Stimulated activated CD4-positive, alpha-beta T cell treated with anti-CD3 and anti-CD28 coated beads, Interleukin-12 subunit alpha, Interleukin-12 subunit beta, amount 100 ng/mL, for 24 hours (primary cell): Measurements from ENCODE around the gene XPNPEP1.
A peak's percentile ranks its signal among the peaks of the same experiment; 100 is the strongest.

Source experiments
- DNase-seq, 2 experiments: peaks; one replicate each; pipeline ENCODE4 v3.0.0-alpha.2; 2020; ENCODE audit warnings: low read depth in 2 of 2

The XPNPEP1 gene

GRCh38 chr10:109863775-109864174 lies 59.5 kb downstream of the XPNPEP1 start:
- no peak for DNase-seq

GRCh38 chr10:109862738-109863137 lies 60.6 kb downstream of the XPNPEP1 start:
- no peak for DNase-seq

DNA sequence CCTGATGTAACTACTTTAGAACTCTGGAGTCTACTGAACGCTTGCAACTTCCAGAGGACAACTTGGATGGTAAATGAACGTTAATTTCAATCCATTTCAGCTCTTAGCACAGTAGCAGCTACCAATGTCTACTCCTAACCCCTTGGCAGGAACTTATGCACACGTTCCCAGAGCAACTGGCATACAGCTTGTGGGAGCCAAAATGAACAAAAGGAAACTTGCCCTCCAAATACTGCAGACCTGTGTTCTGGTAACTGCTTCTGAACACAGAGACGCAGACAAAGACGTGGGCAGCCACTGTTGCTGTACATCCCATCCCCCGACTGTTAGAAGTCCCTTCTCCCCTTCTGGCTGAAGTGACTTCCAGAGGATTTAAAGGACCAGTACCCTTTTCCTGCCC lies 61.3 kb downstream of the XPNPEP1 start:
- no peak for DNase-seq

- DNase-seq, result no peak
Measured at GRCh38 chr10:109861081-109861480, 62.2 kb downstream of the XPNPEP1 start.

GRCh38 chr10:109859221-109859620 lies 64.1 kb downstream of the XPNPEP1 start:
- no peak for DNase-seq

DNA sequence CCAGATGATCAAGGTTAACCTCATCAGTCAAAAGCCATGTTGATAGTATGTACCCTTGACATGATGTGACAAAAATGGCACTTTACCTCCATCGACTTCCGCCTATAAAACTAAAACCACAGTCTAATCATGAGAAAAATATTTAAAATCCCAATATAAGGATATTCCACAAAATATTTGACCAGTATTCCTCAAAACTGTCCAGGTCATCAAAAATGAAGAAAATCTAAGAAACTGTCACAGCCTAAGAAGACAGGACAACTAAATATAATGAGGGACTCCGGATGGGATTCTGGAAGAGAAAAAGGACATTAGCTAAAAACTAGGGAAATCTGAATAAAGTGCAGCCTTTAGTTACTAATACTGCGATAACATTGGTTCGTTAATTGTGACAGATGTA lies 67.6 kb downstream of the XPNPEP1 start:
- no peak for DNase-seq

- no peak for DNase-seq
Measured at GRCh38 chr10:109853921-109854320, 69.4 kb downstream of the XPNPEP1 start.

- DNase-seq, result peak; percentile 54 to 69
Measured at GRCh38 chr10:109852475-109853037, 70.8 kb downstream of the XPNPEP1 start.

GRCh38 chr10:109851616-109852474 lies 71.5 kb downstream of the XPNPEP1 start:
- no peak for DNase-seq

DNA sequence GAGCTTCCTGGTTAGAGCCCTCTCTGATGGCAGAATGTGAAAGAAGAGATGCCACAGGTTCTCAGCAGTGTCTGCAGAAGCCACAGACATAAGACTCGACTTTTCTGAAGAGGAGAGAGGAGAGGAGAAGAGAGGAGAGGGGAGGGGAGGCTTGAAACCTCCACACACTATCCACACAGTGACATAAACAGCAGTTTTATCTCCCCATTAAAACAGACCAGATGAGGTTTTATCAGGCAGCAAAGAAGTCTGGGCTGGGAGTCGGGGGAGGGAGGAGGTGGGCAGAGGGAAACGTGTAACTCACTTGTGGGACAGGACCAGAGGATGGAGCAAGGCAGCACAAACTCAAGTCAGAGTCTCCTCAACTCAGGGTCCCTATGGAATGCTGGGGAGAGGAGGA lies 76.5 kb downstream of the XPNPEP1 start:
- DNase-seq, result no peak

DNA sequence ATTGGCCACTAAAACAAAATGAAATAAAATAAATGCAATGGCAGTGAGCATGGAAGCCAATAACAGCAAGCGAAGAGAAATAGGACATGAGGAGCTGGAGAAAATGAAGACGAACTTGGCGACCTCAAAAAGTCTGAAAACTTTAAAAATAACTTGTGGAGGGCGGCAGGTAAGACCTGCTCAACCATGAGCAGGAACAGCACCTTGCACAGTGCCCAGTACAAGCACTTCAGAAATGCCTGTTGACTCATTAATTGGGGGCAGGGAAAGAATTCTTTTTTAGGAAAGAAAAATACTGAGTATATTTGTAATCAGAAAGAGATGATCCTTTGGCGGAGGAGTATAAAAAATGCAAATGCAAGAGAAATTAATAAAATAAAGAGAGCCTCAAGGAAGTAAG lies 78.0 kb downstream of the XPNPEP1 start:
- no peak for DNase-seq

DNA sequence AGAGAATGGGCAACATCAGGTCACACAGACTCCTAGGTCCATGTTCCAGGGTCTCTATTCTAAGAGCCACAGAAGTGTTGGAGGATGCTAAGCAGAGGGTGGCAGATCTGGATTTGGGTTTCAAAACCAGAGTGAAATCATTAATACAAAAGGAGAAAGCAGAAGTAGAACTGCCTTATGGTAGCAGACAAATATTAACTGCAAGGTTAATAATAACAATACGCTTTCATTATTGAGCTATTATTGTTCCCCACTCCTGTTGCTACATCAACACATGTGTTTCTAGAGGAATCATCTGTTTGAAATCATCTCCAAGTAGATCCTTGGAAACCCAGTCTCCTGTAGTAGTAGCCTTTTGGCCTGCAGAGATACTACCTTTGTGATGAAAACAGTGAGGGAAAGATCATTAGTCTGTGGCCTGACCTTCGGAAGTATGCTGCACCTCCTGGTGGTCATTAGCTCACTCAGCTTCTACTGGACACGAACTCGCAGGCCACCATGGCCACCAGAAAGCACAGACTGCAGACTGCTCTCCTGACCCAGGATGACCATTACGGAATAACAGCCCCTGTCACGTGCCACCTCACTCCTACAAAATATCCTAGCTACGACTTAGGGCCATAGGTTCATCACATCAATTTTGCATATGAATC lies 84.6 kb downstream of the XPNPEP1 start:
- no peak for DNase-seq

GRCh38 chr10:109837384-109837783 lies 85.9 kb downstream of the XPNPEP1 start:
- no peak for DNase-seq

GRCh38 chr10:109835257-109835656 lies 88.1 kb downstream of the XPNPEP1 start:
- no peak for DNase-seq

- no peak for DNase-seq
Measured at GRCh38 chr10:109831846-109832245, 91.5 kb downstream of the XPNPEP1 start.

DNA sequence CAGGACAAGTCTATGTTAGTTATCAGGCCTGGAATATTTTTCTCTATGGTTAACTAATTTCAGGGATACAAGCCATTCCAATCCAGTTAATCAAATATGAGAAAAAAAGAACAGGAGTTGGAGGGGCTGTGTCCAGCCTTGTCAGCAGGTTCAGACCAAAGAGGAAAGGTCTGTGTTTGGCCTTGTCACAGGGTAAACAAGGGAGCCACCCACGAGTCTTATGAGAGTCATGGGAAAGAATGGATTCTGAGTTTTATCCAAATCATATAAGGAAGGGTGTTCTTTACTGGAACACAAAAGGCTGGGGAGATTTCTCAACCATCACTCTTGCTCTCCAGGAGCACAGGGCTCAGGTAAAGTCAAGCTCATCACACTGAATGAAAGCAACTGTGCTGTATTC lies 99.1 kb downstream of the XPNPEP1 start:
- no peak for DNase-seq

- no peak for DNase-seq
Measured at GRCh38 chr10:109823196-109823595, 100.1 kb downstream of the XPNPEP1 start.

DNA sequence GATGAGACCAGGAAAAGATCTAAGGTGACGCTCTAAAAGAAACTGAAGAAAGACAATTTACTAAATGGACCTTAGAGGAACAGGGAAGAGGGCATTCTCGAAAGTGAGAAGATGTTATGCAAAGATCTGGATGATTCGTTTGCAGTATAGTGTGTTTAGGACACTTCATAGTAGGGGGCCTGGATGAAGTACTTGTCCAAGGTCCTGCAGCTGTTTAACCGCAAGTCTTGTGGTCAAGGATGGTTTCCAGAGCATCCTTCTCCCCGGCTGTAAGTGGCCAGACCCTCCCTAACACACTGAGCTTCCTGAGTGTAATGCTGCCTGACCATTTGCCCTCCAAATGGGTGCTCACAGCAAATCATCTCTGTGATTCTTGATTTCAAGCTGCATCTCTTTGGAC lies 101.6 kb downstream of the XPNPEP1 start:
- DNase-seq, result no peak

GRCh38 chr10:109820620-109821405 lies 102.5 kb downstream of the XPNPEP1 start:
- no peak for DNase-seq

GRCh38 chr10:109819807-109820206 lies 103.5 kb downstream of the XPNPEP1 start:
- DNase-seq, result no peak
